OCI-LY3 (cell line): Measurements from ENCODE around the gene CD300LB.

Experiments used
- EZH2phosphoT487 ChIP-seq: fragments of 200-600 bp; shearing (Covaris generic); IDR thresholded peaks from 2 replicates; pipeline ENCODE4 v1.6.1; 2018; ENCODE audit warnings: antibody characterized with exemption, mixed run types, low read depth
- TF ChIP-seq, protein P1 (sequence below): fragments of 200-600, 300-600 bp; sonication (generic); IDR thresholded peaks from 2 replicates; pipeline ENCODE4 v1.5.1; 2014; ENCODE audit warnings: antibody characterized with exemption, low read length, low read depth

- TF ChIP-seq, protein P1, sequence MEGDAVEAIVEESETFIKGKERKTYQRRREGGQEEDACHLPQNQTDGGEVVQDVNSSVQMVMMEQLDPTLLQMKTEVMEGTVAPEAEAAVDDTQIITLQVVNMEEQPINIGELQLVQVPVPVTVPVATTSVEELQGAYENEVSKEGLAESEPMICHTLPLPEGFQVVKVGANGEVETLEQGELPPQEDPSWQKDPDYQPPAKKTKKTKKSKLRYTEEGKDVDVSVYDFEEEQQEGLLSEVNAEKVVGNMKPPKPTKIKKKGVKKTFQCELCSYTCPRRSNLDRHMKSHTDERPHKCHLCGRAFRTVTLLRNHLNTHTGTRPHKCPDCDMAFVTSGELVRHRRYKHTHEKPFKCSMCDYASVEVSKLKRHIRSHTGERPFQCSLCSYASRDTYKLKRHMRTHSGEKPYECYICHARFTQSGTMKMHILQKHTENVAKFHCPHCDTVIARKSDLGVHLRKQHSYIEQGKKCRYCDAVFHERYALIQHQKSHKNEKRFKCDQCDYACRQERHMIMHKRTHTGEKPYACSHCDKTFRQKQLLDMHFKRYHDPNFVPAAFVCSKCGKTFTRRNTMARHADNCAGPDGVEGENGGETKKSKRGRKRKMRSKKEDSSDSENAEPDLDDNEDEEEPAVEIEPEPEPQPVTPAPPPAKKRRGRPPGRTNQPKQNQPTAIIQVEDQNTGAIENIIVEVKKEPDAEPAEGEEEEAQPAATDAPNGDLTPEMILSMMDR: peak; percentile 79
- no peak for TF ChIP-seq EZH2phosphoT487
Measured at GRCh38 chr17:74566132-74566753, 35.0 kb upstream of the CD300LB start.
